HCT116 (cell line): ENCODE data around the gene CELF2. TPM values are rescaled to one million over a fixed set of nuclear protein-coding genes. Genes with fewer than 3 reads are reported as not detected.

ENCODE experiments used
- ATAC-seq: fragments of 200-7000 bp; cut with Tn5 transposase; 2 replicates; pipeline ENCODE4 v1.9.1; 2020; ENCODE audit warnings: mild to moderate bottlenecking, moderate library complexity
- BruUV-seq: library from RNA; stranded (reverse); fragments of 400-500 nt; replicated peaks from 2 replicates; lab custom pipeline; 2021; lab: Mats Ljungman, UMichigan
- CTCF ChIA-PET: fragments of 300-600 bp; sonication (Branson Sonifier 250); formaldehyde crosslinking; loops from one replicate; lab custom pipeline; 2021; ENCODE audit warnings: antibody characterized with exemption; lab: Charles Lee
- POLR2A ChIA-PET: fragments of 300-600, 350-600 bp; sonication (Branson Sonifier 250); formaldehyde crosslinking; loops from one replicate; lab custom pipeline; 2021; ENCODE audit warnings: antibody characterized with exemption; lab: Charles Lee
- RAD21 ChIA-PET, 2 experiments: fragments of 300-600 bp; sonication (Branson Sonifier 250); formaldehyde crosslinking; loops; one replicate each; lab custom pipeline; 2023; ENCODE audit warnings: low total read pairs in 2 of 2; ENCODE audit not compliant: uncharacterized antibody in 2 of 2, unreplicated experiment in 2 of 2, low non-redundant PET in 1 of 2; lab: Charles Lee
- DNase-seq: peaks from one replicate; pipeline ENCODE4 v3.0.0-alpha.2; 2010; ENCODE audit warnings: low read depth, low spot score
- H2AFZ ChIP-seq: fragments of 200-600 bp; shearing (Covaris generic), sonication (generic); 2 replicates; pipeline ENCODE4 v1.6.1; 2017; ENCODE audit warnings: low read depth, mixed run types, mixed read lengths, antibody characterized with exemption, low read length; ENCODE audit not compliant: poor library complexity, severe bottlenecking
- H3K27ac ChIP-seq: 2 replicates; pipeline ENCODE4 v1.5.1; 2012; ENCODE audit warnings: low read depth, low read length
- H3K27me3 ChIP-seq: fragments of 200-600 bp; sonication (generic); 2 replicates; pipeline ENCODE4 v1.6.1; 2016; ENCODE audit warnings: mixed run types, low read length, mixed read lengths; ENCODE audit not compliant: insufficient read depth
- H3K36me3 ChIP-seq, 2 experiments: fragments of 200-500 bp in 1 of 2; fragments of 200-600 bp in 1 of 2; sonication (Bioruptor generic) in 1 of 2; sonication (generic) in 1 of 2; 2 replicates each; pipeline versions ENCODE4 v1.5.1 to v1.6.1; 2014 to 2016; ENCODE audit warnings: low read length in 2 of 2, inconsistent platforms in 1 of 2, mixed read lengths in 1 of 2, mixed run types in 1 of 2; ENCODE audit not compliant: insufficient read depth in 2 of 2, control insufficient read depth in 1 of 2
- H3K4me1 ChIP-seq, 2 experiments: fragments of 200-600 bp in 1 of 2; sonication (generic) in 1 of 2; 2 replicates each; pipeline versions ENCODE4 v1.5.1 to v1.6.1; 2012 to 2017; ENCODE audit warnings: low read length in 2 of 2, inconsistent platforms in 1 of 2, mild to moderate bottlenecking in 1 of 2, mixed read lengths in 1 of 2, mixed run types in 1 of 2, moderate library complexity in 1 of 2; ENCODE audit not compliant: insufficient read depth in 2 of 2, control insufficient read depth in 1 of 2
- H3K4me2 ChIP-seq: fragments of 200-600 bp; sonication (generic); 2 replicates; pipeline ENCODE4 v1.6.1; 2017; ENCODE audit warnings: mixed run types, low read length, mixed read lengths
- H3K4me3 ChIP-seq, 2 experiments: fragments of 200-600 bp in 1 of 2; sonication (generic) in 1 of 2; replicated peaks in 1 of 2; 2 replicates each; pipeline ENCODE4 v1.5.1; 2011 to 2016; ENCODE audit warnings: low read length in 2 of 2, control low read depth in 1 of 2, low read depth in 1 of 2, mild to moderate bottlenecking in 1 of 2, mixed read lengths in 1 of 2, mixed run types in 1 of 2
- H3K79me2 ChIP-seq: fragments of 200-600 bp; sonication (generic); 2 replicates; pipeline ENCODE4 v1.6.1; 2017; ENCODE audit warnings: mild to moderate bottlenecking, mixed run types, low read length, moderate library complexity, mixed read lengths; ENCODE audit not compliant: insufficient read depth
- H3K9ac ChIP-seq: fragments of 200-600 bp; sonication (generic); 2 replicates; pipeline ENCODE4 v1.6.1; 2016; ENCODE audit warnings: low read length, mixed read lengths
- H3K9me2 ChIP-seq: fragments of 200-600 bp; sonication (generic), shearing (Covaris generic); 2 replicates; pipeline ENCODE4 v1.6.1; 2017; ENCODE audit warnings: mixed run types, mild to moderate bottlenecking, moderate library complexity; ENCODE audit not compliant: insufficient read depth
- H3K9me3 ChIP-seq, 2 experiments: fragments of 200-500 bp in 1 of 2; fragments of 200-600 bp in 1 of 2; sonication (Bioruptor generic) in 1 of 2; sonication (generic) in 1 of 2; 2 replicates each; pipeline ENCODE4 v1.6.1; 2014 to 2017; ENCODE audit warnings: low read length in 2 of 2, mixed read lengths in 2 of 2, inconsistent platforms in 1 of 2, low read depth in 1 of 2, mild to moderate bottlenecking in 1 of 2, mixed run types in 1 of 2, moderate library complexity in 1 of 2; ENCODE audit not compliant: control insufficient read depth in 1 of 2, insufficient read depth in 1 of 2
- H4K20me1 ChIP-seq: fragments of 200-600 bp; sonication (generic), shearing (Covaris generic); 2 replicates; pipeline ENCODE4 v1.6.1; 2017; ENCODE audit warnings: mixed run types, mild to moderate bottlenecking, moderate library complexity; ENCODE audit not compliant: insufficient read depth
- CBX3 ChIP-seq: IDR thresholded peaks from 2 replicates; pipeline ENCODE4 v1.6.1; 2012; ENCODE audit warnings: low read depth
- CEBPB ChIP-seq: IDR thresholded peaks from 2 replicates; pipeline ENCODE4 v1.6.1; 2012; ENCODE audit warnings: low read depth
- CTCF ChIP-seq, 3 experiments: fragments of 200-600 bp in 1 of 3; sonication (generic) in 1 of 3; IDR thresholded peaks in 2 of 3; conservative IDR thresholded peaks in 1 of 3; 2 replicates each; pipeline ENCODE4 v1.5.1; 2012 to 2017; ENCODE audit warnings: low read depth in 2 of 3, low read length in 2 of 3, antibody characterized with exemption in 1 of 3, borderline replicate concordance in 1 of 3, control low read depth in 1 of 3, mild to moderate bottlenecking in 1 of 3, mixed read lengths in 1 of 3, mixed run types in 1 of 3, moderate library complexity in 1 of 3; ENCODE audit not compliant: insufficient read depth in 1 of 3
- ELF1 ChIP-seq: IDR thresholded peaks from 2 replicates; pipeline ENCODE4 v1.6.1; 2012; ENCODE audit warnings: low read depth, borderline replicate concordance
- EZH2phosphoT487 ChIP-seq: fragments of 200-600 bp; IDR thresholded peaks from 2 replicates; pipeline ENCODE4 v1.6.1; 2018; ENCODE audit warnings: antibody characterized with exemption, borderline replicate concordance
- FOSL1 ChIP-seq: IDR thresholded peaks from 2 replicates; pipeline ENCODE4 v1.6.1; 2012; ENCODE audit warnings: low read depth
- JUND ChIP-seq: IDR thresholded peaks from 2 replicates; pipeline ENCODE4 v1.6.1; 2012
- MAX ChIP-seq: IDR thresholded peaks from 2 replicates; pipeline ENCODE4 v1.6.1; 2012
- SP1 ChIP-seq: IDR thresholded peaks from 2 replicates; pipeline ENCODE4 v1.6.1; 2012; ENCODE audit warnings: low read depth
- SRF ChIP-seq: IDR thresholded peaks from 2 replicates; pipeline ENCODE4 v1.6.1; 2012; ENCODE audit warnings: low read depth
- TCF7L2 ChIP-seq: IDR thresholded peaks from 2 replicates; pipeline ENCODE4 v1.7.0; 2011; ENCODE audit warnings: borderline replicate concordance, inconsistent platforms; ENCODE audit not compliant: insufficient read depth, insufficient read length; ENCODE audit errors: extremely low read depth
- YY1 ChIP-seq: IDR thresholded peaks from 2 replicates; pipeline ENCODE4 v1.6.1; 2011; ENCODE audit warnings: low read length, low read depth, moderate library complexity, mild to moderate bottlenecking; ENCODE audit not compliant: insufficient replicate concordance; ENCODE audit errors: extremely low read depth
- ZBTB33 ChIP-seq: IDR thresholded peaks from 2 replicates; pipeline ENCODE4 v1.6.1; 2011; ENCODE audit warnings: mild to moderate bottlenecking, low read length, moderate library complexity; ENCODE audit not compliant: insufficient replicate concordance; ENCODE audit errors: extremely low read depth
- ZFX ChIP-seq: fragments of 450-650 bp; IDR thresholded peaks from 2 replicates; pipeline ENCODE4 v1.6.1; 2017
- ZNF274 ChIP-seq: fragments of 200-500 bp; sonication (Bioruptor generic); IDR thresholded peaks from 2 replicates; pipeline ENCODE4 v1.6.1; 2014; ENCODE audit warnings: mild to moderate bottlenecking, low read depth, low read length, inconsistent platforms
- intact Hi-C: fragments of 100-400 bp; cut with micrococcal nuclease; formaldehyde crosslinking; loops from 2 replicates; pipeline ENCODE4 v1.10.0; 2022
- total RNA-seq: library from RNA; stranded (reverse); gene quantifications from one replicate; pipeline ENCODE4 v1.2.1, GENCODE V29; 2021; ENCODE audit not compliant: unreplicated experiment
- TF ChIP-seq, protein P1 (sequence below): IDR thresholded peaks from 2 replicates; pipeline ENCODE4 v1.6.1; 2012

The CELF2 gene
- total RNA-seq, 1 experiment from 2014 or later: 0.66 TPM

DNA sequence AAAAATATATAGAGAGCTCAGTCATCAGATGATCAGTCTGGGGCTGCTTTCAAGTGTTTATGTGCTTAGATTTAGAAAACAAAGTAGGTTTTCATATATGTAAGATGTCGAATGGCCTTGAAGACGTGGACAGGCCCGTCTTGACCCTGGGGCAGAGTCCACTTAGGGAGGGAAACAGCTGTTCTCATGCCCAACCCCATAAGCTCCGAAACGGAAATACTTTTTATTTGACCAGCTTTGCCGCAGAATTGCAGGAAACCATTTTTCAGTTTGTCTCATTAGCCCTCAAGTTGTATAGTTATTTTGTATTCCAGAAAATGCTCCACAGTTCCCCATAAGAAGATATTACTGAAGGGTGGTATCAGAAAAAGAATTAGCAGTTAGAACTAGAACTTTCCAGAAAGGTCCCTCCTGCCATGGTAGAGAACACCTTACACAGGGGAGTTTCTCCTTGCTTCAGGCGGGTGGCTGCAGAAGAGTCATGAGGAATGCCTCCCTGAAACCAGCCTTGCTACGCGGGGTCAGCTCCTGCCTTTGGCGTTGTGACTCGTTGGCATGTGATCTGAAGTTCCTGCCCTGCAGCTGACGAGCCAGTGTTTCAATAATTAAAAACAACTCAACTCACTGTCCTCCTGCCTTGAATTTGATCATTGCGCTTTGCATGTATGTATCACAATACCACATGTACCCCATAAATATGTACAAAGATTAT is 192.7 kb downstream of the CELF2 start:
- Histone ChIP-seq H3K4me2 (no peak overlapping the region), H3K9me3 (no peaks in the 10 kb centered on the region), H3K9me2 (no peaks in the 10 kb centered on the region), H3K4me1 (no peaks in the 10 kb centered on the region), H3K27me3 (no peaks in the 10 kb centered on the region), H4K20me1 (no peaks in the 10 kb centered on the region), H3K36me3 (no peaks in the 10 kb centered on the region), H3K27ac (no peak overlapping the region), H3K9ac (no peak overlapping the region), H2AFZ (no peak overlapping the region), H3K79me2 (no peaks in the 10 kb centered on the region), H3K4me3 (no peak overlapping the region)
- no peak for ATAC-seq
- CTCF ChIA-PET: no interaction called here
- intact Hi-C loops: no loop called here
- no peak for TF ChIP-seq ZBTB33
- no peak for TF ChIP-seq CEBPB
- TF ChIP-seq, protein P1, sequence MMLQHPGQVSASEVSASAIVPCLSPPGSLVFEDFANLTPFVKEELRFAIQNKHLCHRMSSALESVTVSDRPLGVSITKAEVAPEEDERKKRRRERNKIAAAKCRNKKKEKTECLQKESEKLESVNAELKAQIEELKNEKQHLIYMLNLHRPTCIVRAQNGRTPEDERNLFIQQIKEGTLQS: no peak
- TF ChIP-seq FOSL1: no peak
- TF ChIP-seq TCF7L2: no peak
- TF ChIP-seq CTCF (IDR thresholded peaks at IDR 0.05 in 2 of 3, conservative IDR thresholded peaks at IDR 0.05 in 1 of 3; ENCODE audit: borderline replicate concordance in 1 of 3, insufficient read depth in 1 of 3, low read depth in 2 of 3, low read length in 2 of 3): no peak
- no peak for TF ChIP-seq YY1
- TF ChIP-seq MAX: no peak
- TF ChIP-seq ZFX: no peak
- no peak for TF ChIP-seq ZNF274
- TF ChIP-seq SP1: no peak
- no peak for TF ChIP-seq JUND
- no peak for TF ChIP-seq EZH2phosphoT487
- no peak for TF ChIP-seq ELF1
- TF ChIP-seq SRF: no peak
- no peak for TF ChIP-seq CBX3
- POLR2A ChIA-PET: no interaction called here
- no peak for DNase-seq
- BruUV-seq: no TSS peak
- RAD21 ChIA-PET: no interaction called here
